A673 (cell line): Measurements from ENCODE around the gene MED15. TPM values are rescaled to one million over a fixed set of nuclear protein-coding genes. Genes with fewer than 3 reads are reported as not detected.

ENCODE experiments used
- BruUV-seq: library from RNA; stranded (reverse); fragments of 400-500 nt; replicated peaks from 2 replicates; lab custom pipeline; 2021; lab: Mats Ljungman, UMichigan
- CTCF ChIA-PET: fragments of 300-600 bp; sonication (Branson Sonifier 250); formaldehyde crosslinking; loops from one replicate; lab custom pipeline; 2022; ENCODE audit warnings: antibody characterized with exemption; lab: Charles Lee
- POLR2A ChIA-PET: fragments of 300-600 bp; sonication (Branson Sonifier 250); formaldehyde crosslinking; loops from one replicate; lab custom pipeline; 2022; ENCODE audit warnings: antibody characterized with exemption; ENCODE audit not compliant: low non-redundant PET; lab: Charles Lee
- DNase-seq: peaks from one replicate; pipeline ENCODE4 v3.0.0-alpha.2; 2015; ENCODE audit warnings: low spot score
- H3K27ac ChIP-seq: fragments of 200-600 bp; sonication (generic); 2 replicates; pipeline ENCODE4 v1.5.1; 2016; ENCODE audit warnings: mixed run types, low read depth, mild to moderate bottlenecking, mixed read lengths, antibody characterized with exemption, low read length; ENCODE audit not compliant: poor library complexity, severe bottlenecking
- H3K27me3 ChIP-seq: fragments of 200-600 bp; sonication (generic); replicated peaks from 2 replicates; pipeline ENCODE4 v1.6.1; 2017; ENCODE audit warnings: mixed run types, low read depth, mild to moderate bottlenecking, mixed read lengths, antibody characterized with exemption, low read length; ENCODE audit not compliant: insufficient read depth, poor library complexity
- H3K36me3 ChIP-seq: fragments of 200-600 bp; sonication (generic); 2 replicates; pipeline ENCODE4 v1.6.1; 2016; ENCODE audit warnings: mixed run types, mild to moderate bottlenecking, mixed read lengths, antibody characterized with exemption, low read length; ENCODE audit not compliant: insufficient read depth, poor library complexity, severe bottlenecking
- H3K4me1 ChIP-seq: fragments of 200-600 bp; sonication (generic); 2 replicates; pipeline ENCODE4 v1.6.1; 2017; ENCODE audit warnings: mixed run types, mild to moderate bottlenecking, mixed read lengths, antibody characterized with exemption, low read length; ENCODE audit not compliant: insufficient read depth, poor library complexity, severe bottlenecking
- H3K4me3 ChIP-seq: fragments of 200-600 bp; sonication (generic); 2 replicates; pipeline ENCODE4 v1.5.1; 2016; ENCODE audit warnings: low read depth, mixed run types, mild to moderate bottlenecking, mixed read lengths, low read length; ENCODE audit not compliant: poor library complexity, severe bottlenecking
- H3K9me3 ChIP-seq: fragments of 200-600 bp; sonication (generic); 2 replicates; pipeline ENCODE4 v1.6.1; 2016; ENCODE audit warnings: mixed run types, low read depth, mild to moderate bottlenecking, mixed read lengths, antibody characterized with exemption, low read length; ENCODE audit not compliant: poor library complexity, severe bottlenecking
- EZH2 ChIP-seq: fragments of 200-600 bp; sonication (generic); IDR thresholded peaks from 2 replicates; pipeline ENCODE4 v1.6.1; 2017; ENCODE audit warnings: borderline replicate concordance, low read depth, mild to moderate bottlenecking, mixed read lengths, antibody characterized with exemption, low read length; ENCODE audit not compliant: poor library complexity, severe bottlenecking
- intact Hi-C: fragments of 100-400 bp; cut with micrococcal nuclease; formaldehyde crosslinking; loops from one replicate; pipeline ENCODE4 v1.10.0; 2022; ENCODE audit not compliant: unreplicated experiment
- total RNA-seq: library from RNA; stranded (reverse); gene quantifications from 2 replicates; pipeline ENCODE4 v1.2.3, GENCODE V29; 2021
- TF ChIP-seq, protein P1 (sequence below): fragments of 300-800, 200-600 bp; sonication (generic); conservative IDR thresholded peaks from 2 replicates; pipeline ENCODE4 v1.5.1; 2017; ENCODE audit warnings: low read depth, mild to moderate bottlenecking, antibody characterized with exemption, low read length, moderate library complexity, mixed read lengths

The MED15 gene
- total RNA-seq, 1 experiment from 2014 or later = 96.2 TPM

DNA sequence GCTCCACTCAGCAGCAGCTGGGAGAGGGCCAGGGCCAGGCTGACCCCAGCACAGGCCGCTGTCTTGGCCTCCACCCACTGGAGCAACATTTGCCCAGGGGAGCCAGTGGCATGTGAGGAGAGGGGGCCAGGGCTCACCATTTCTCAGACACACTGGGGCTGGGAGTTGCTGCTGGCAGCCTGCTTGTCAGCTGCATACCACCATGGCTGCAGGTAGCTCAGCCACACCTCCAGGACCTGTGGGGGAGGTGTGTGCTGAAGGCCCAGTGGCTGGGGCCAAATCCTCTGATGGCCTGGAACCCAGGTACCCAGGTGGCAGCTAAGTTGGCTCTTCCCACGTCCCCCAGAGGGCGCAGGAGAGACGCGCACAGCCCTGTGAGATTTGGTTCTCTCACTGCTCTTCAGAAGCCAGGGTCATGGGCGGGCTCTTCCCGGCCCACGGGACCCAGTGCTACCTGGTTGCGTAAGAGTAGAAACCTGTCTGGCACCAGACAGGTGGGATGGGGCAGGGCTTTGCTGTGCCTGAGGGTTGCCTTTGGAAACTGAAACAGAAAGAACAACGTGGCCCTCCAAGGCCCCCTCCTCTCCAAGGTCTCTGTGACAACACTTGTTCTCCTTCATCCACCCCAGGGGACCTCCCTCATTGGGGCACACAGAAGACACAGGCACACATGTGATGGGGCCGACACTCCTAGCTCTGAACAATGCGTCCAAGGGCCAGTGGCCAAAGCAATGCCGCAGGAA, 98.8 kb downstream of the MED15 start:
- H3K27ac ChIP-seq = no peak overlapping the region

DNA sequence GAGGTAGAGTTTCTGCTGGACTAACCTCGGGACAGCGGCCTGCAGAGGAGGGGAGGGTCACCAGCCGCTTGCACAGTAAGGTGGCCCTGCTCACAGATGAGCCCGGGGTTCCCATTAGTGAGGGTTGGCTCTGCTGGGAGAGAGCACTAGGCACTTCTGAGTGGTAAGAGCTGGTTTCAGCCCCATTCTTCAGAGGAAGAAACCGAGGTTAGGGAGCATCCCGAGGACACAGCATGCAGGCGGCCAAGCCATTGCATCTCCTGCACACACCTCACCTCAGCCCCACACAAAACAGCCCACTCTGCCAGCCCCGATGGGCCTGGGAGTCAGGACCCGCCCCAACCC, 99.3 kb downstream of the MED15 start:
- BruUV-seq = no TSS peak
- H3K9me3 ChIP-seq = no peaks in the 10 kb centered on the region
- intact Hi-C loops = loop anchor here (5.0 kb wide), 1 partner anchor 91 kb away; no protein-coding TSS in a partner anchor
- TF ChIP-seq, protein P1, sequence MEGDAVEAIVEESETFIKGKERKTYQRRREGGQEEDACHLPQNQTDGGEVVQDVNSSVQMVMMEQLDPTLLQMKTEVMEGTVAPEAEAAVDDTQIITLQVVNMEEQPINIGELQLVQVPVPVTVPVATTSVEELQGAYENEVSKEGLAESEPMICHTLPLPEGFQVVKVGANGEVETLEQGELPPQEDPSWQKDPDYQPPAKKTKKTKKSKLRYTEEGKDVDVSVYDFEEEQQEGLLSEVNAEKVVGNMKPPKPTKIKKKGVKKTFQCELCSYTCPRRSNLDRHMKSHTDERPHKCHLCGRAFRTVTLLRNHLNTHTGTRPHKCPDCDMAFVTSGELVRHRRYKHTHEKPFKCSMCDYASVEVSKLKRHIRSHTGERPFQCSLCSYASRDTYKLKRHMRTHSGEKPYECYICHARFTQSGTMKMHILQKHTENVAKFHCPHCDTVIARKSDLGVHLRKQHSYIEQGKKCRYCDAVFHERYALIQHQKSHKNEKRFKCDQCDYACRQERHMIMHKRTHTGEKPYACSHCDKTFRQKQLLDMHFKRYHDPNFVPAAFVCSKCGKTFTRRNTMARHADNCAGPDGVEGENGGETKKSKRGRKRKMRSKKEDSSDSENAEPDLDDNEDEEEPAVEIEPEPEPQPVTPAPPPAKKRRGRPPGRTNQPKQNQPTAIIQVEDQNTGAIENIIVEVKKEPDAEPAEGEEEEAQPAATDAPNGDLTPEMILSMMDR = no peak
- TF ChIP-seq EZH2 = no peak
- H3K4me1 ChIP-seq = no peaks in the 10 kb centered on the region
- ChIA-PET CTCF (no interaction called here), POLR2A (no interaction called here)
- H3K36me3 ChIP-seq = no peaks in the 10 kb centered on the region
- no peak overlapping the region for H3K4me3 ChIP-seq
- DNase-seq = no peak
- no peak overlapping the region for H3K27ac ChIP-seq
- no peaks in the 10 kb centered on the region for H3K27me3 ChIP-seq

More for the DNA sequence above, 98.8 kb downstream of the MED15 start:
- intact Hi-C loops = loop anchor here (5.0 kb wide), 1 partner anchor 91 kb away; no protein-coding TSS in a partner anchor
- no TSS peak for BruUV-seq
- CTCF ChIA-PET = no interaction called here
- POLR2A ChIA-PET = no interaction called here
- peak; percentile 70 for DNase-seq
- Histone ChIP-seq H3K4me3 (no peak overlapping the region), H3K4me1 (no peaks in the 10 kb centered on the region), H3K27me3 (no peaks in the 10 kb centered on the region), H3K36me3 (no peaks in the 10 kb centered on the region), H3K9me3 (no peaks in the 10 kb centered on the region)
- TF ChIP-seq, protein P1 = peak; percentile 78
- no peak for TF ChIP-seq EZH2

DNA sequence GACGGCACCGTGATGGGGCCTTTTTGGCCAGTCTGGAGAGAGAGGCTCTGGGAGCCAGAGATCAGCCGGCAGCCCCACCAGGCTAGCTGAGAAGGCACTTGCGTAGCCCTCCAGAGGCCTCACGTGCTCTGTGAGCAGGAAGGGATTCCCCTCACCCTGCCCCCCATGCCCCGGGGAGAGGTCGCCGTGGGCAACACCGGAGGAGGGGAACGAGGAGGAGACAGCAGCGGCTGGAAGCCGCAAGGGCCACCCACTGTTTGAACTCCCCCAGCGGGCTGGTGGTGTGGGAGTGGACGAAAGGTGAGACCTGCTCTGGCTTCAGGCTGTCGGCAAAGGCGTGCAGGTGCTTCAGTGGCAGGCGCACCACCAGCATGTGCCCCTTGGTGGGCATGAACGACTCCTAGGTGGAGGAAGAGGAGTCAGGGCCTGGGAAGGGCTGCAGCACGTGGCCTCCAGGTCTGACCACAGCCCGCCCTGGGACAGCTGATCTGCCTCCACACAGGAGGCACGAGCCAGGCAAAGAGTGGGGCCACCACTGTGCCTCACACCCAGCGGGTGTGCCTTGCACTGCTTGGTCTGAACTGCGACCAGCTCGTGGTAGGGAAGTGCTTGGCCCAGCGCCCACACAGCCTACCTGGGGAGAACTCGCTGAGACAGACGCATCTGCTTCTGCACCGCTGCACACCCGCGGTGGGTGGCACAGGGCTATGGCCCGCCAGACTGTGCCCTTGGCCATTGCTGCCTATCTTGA, 99.9 kb downstream of the MED15 start:
- no peaks in the 10 kb centered on the region for H3K36me3 ChIP-seq
- no peaks in the 10 kb centered on the region for H3K4me1 ChIP-seq
- no TSS peak for BruUV-seq
- intact Hi-C loops = loop anchor here (5.0 kb wide), 1 partner anchor 90 kb away; no protein-coding TSS in a partner anchor
- no peaks in the 10 kb centered on the region for H3K27me3 ChIP-seq
- ChIA-PET POLR2A (no interaction called here), CTCF (no interaction called here)
- no peak overlapping the region for H3K4me3 ChIP-seq
- TF ChIP-seq, protein P1 = no peak
- TF ChIP-seq EZH2 = no peak
- no peak for DNase-seq
- no peak overlapping the region for H3K27ac ChIP-seq
- no peaks in the 10 kb centered on the region for H3K9me3 ChIP-seq
